ENCODE data around the gene MUC21. TPM values are rescaled to one million over a fixed set of nuclear protein-coding genes. Genes with fewer than 3 reads are reported as not detected.
"Not testable (repeated sequence)": the region's sequence is repeated elsewhere in the genome, so short reads cannot be mapped to it uniquely, and the experiment has no call there.

The MUC21 gene
- total and polyA plus RNA-seq, 2 of the 8 experiments (the other 6 are each of a cell fraction or from before 2014, with no cell fraction given): not detected

DNA sequence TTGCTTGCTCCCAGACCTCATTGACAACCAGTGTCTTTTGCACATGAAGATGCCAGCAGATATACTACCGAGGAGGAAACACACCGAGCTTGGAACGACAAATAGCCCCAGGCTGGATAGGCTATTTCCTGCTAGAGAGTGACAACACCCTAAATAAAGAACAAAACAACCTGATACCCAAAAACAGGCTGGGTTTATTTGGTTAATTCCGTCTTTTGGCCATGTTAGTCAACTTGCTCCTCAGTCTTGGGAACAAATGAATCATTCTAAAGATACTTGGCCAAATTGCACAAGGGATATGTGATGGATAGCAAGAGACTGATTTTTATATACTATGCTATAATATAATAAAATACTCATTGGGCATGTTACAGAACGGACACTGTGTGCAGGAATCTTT is 15.3 kb downstream of the MUC21 start (continued):
- TF ChIP-seq, protein P1, sequence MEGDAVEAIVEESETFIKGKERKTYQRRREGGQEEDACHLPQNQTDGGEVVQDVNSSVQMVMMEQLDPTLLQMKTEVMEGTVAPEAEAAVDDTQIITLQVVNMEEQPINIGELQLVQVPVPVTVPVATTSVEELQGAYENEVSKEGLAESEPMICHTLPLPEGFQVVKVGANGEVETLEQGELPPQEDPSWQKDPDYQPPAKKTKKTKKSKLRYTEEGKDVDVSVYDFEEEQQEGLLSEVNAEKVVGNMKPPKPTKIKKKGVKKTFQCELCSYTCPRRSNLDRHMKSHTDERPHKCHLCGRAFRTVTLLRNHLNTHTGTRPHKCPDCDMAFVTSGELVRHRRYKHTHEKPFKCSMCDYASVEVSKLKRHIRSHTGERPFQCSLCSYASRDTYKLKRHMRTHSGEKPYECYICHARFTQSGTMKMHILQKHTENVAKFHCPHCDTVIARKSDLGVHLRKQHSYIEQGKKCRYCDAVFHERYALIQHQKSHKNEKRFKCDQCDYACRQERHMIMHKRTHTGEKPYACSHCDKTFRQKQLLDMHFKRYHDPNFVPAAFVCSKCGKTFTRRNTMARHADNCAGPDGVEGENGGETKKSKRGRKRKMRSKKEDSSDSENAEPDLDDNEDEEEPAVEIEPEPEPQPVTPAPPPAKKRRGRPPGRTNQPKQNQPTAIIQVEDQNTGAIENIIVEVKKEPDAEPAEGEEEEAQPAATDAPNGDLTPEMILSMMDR (IDR thresholded peaks at IDR 0.05; ENCODE audit: control extremely low read depth in 1 of 3, insufficient read depth in 1 of 3, low read depth in 1 of 3, low read length in 3 of 3): no peak

DNA sequence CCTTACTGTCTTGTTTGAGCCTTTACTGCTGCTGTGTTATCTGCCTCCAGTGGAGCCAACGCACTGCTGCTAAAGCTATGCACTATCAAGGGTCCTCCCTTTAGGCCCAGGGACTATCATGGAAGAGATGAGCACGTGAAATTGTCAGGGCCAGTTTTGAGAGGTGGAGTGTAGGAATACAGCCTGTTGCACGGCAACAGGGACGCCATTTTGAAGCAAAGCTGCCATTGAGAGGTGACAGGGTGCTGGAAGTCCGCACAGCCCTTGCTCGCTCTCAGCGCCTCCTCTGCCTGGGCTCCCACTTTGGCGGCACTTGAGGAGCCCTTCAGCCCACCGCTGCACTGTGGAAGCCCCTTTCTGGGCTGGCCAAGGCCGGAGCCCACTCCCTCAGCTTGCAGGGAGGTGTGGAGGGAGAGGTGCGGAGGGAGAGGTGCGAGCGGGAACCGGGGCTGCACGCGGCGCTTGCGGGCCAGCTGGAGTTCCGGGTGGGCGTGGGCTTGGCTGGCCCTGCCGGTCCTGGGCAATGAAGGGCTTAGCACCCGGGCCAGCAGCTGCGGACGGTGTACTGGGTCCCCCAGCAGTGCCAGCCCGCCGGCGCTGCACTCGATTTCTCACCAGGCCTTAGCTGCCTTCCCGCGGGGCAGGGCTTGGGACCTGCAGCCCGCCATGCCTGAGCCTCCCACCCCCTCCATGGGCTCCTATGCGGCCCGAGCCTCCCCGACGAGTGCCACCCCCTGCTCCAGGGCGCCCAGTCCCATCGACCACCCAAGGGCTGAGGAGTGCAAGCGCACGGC is 16.7 kb downstream of the MUC21 start:
- H3K4ac ChIP-seq (replicated peaks; ENCODE audit: insufficient read length, low read depth, low read length); H3K14ac ChIP-seq (ENCODE audit: insufficient read length); H4K20me1 ChIP-seq (replicated peaks in 1 of 2; ENCODE audit: control insufficient read depth in 1 of 2, insufficient read depth in 2 of 2, low read length in 2 of 2); H3K27me3 ChIP-seq (replicated peaks in 1 of 4; ENCODE audit: control insufficient read depth in 3 of 4, extremely low read depth in 1 of 4, insufficient read depth in 3 of 4, low read length in 3 of 4); H3K4me2 ChIP-seq (ENCODE audit: insufficient read depth in 1 of 2, low read depth in 2 of 2, low read length in 2 of 2); H3K79me2 ChIP-seq (ENCODE audit: control insufficient read depth in 1 of 2, insufficient read depth in 2 of 2, low read length in 2 of 2); H3K36me3 ChIP-seq (ENCODE audit: control insufficient read depth in 2 of 4, insufficient read depth in 4 of 4, low read length in 3 of 4); H3K18ac ChIP-seq (ENCODE audit: extremely low read depth, low read length); H4K5ac ChIP-seq (ENCODE audit: insufficient read length, low read depth, low read length); H3K4me1 ChIP-seq (replicated peaks in 1 of 4; ENCODE audit: control insufficient read depth in 3 of 4, insufficient read depth in 4 of 4, low read length in 3 of 4); FAIRE-seq; H3K4me3 ChIP-seq (ENCODE audit: extremely low read depth in 1 of 4, insufficient read depth in 2 of 4, low read depth in 3 of 4, low read length in 4 of 4); H3K9me3 ChIP-seq (ENCODE audit: insufficient read depth in 2 of 2, low read depth in 1 of 2, low read length in 1 of 2); H2BK5ac ChIP-seq (ENCODE audit: low read depth, low read length); H3K23me2 ChIP-seq (ENCODE audit: low read depth, low read length); H3K56ac ChIP-seq (replicated peaks; ENCODE audit: insufficient read length, low read depth, low read length); H2BK20ac ChIP-seq (ENCODE audit: low read length); DNase-seq (ENCODE audit: low read depth in 1 of 2, low spot score in 2 of 2); H2AK5ac ChIP-seq (ENCODE audit: low read depth, low read length); H3K23ac ChIP-seq (ENCODE audit: insufficient read length); H2BK120ac ChIP-seq (replicated peaks; ENCODE audit: low read depth, low read length); H3K9ac ChIP-seq (replicated peaks in 1 of 4; ENCODE audit: extremely low read depth in 1 of 4, low read depth in 3 of 4, low read length in 3 of 4); H3K79me1 ChIP-seq (ENCODE audit: low read depth, low read length); H3K27ac ChIP-seq (ENCODE audit: low read depth, low read length); H2BK12ac ChIP-seq (ENCODE audit: low read depth, low read length); H2BK15ac ChIP-seq (ENCODE audit: low read length): not testable (repeated sequence)
- CTCF ChIA-PET (ENCODE audit: partially characterized antibody): interaction anchor here (0.6 to 1.6 kb wide), 9 partner anchors 8 to 73 kb away, joined by 3 to 5 read pairs (median 3); partner anchors contain the start of gene MUC21
- peak overlapping the region; percentile 24; the same call in 1 of the 2 replicates for H2AFZ ChIP-seq (ENCODE audit: low read length)
- POLR2A ChIA-PET (ENCODE audit: partially characterized antibody): interaction anchor here (0.7 kb wide), 1 partner anchor 97 kb away, joined by 3 read pairs; no protein-coding TSS in a partner anchor
- peak overlapping the region; percentile 19 for H4K91ac ChIP-seq (replicated peaks; ENCODE audit: insufficient read length, low read length)
- peak overlapping the region; percentile 89; the same call in 1 of the 2 replicates for H4K8ac ChIP-seq (ENCODE audit: extremely low read depth, insufficient read depth, low read length)
- WGBS, 2 experiments (ENCODE audit: extremely low coverage in 1 of 2, insufficient coverage in 1 of 2, insufficient read length in 1 of 2, insufficient replicate concordance in 2 of 2, low coverage in 1 of 2, low lambda C conversion rate in 2 of 2, missing lambda C conversion rate in 1 of 2): 85% methylated on average over 7 of the region's 39 CpGs; no CpG with 5 or more reads in 1 of the 2 experiments
